Measurements from ENCODE around the gene LIMK1.

LIMK1 gene

DNA sequence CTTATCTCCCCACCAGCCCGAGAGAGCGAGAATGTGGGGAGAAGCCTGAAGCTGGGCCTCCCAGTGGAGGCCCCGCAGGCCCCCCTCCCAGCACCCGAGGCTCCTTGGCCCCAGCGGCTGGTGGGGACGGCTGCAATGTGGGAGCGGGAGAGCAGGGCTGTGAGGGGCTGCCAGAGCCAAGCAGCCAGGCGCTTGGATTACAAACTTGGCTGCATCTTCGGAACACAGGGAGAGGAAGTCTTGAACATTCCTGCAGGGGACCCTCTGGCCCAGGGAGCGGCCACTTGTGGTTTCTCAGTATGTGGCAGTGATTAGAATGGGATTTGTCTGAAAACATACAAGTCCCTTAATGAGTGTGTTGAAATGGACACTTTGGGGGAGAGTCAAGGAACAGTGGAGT, 32.4 kb upstream of the LIMK1 start:
- no peak for DNase-seq (ENCODE audit: extremely low read depth, low read depth)
- TF ChIP-seq, protein P1, sequence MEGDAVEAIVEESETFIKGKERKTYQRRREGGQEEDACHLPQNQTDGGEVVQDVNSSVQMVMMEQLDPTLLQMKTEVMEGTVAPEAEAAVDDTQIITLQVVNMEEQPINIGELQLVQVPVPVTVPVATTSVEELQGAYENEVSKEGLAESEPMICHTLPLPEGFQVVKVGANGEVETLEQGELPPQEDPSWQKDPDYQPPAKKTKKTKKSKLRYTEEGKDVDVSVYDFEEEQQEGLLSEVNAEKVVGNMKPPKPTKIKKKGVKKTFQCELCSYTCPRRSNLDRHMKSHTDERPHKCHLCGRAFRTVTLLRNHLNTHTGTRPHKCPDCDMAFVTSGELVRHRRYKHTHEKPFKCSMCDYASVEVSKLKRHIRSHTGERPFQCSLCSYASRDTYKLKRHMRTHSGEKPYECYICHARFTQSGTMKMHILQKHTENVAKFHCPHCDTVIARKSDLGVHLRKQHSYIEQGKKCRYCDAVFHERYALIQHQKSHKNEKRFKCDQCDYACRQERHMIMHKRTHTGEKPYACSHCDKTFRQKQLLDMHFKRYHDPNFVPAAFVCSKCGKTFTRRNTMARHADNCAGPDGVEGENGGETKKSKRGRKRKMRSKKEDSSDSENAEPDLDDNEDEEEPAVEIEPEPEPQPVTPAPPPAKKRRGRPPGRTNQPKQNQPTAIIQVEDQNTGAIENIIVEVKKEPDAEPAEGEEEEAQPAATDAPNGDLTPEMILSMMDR (IDR thresholded peaks at IDR 0.05; ENCODE audit: low read depth, low read length) = no peak

DNA sequence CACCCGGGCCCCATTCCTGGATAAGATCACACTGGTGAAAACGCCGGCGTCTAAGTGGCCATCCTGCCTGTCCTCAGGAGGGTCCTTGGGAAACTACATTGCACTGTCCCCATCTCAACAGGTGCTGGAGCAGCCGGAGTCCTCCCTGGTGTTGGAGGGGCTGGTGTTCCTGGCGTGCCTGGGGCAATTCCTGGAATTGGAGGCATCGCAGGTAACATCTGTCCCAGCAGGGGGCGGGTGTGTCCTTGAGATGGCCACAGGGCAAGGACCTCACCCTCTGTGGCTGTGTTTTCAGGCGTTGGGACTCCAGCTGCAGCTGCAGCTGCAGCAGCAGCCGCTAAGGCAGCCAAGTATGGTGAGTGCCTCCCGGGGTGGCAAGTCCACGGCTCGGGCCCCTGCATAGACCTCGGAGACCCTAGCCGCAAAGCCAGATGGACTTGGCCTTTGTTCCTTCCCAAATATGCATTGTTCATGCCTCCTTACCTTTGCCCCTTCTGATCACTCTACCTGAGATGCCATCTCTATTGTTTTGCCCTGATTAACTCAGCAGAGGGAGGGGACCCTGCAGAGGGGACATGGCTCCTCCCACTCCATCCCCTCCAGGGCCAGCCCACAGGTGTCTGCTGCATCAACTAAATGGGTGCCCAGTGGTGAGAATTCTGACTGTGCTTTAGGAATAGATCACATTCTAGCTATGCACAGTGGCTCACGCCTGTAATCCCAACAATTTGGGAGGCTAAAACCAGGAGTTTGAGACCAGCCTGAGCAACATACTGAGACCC, 31.8 kb upstream of the LIMK1 start:
- TF ChIP-seq, protein P1 (IDR thresholded peaks at IDR 0.05; ENCODE audit: low read depth, low read length) = peak; percentile 25
- no peak for DNase-seq (ENCODE audit: extremely low read depth, low read depth)

DNA sequence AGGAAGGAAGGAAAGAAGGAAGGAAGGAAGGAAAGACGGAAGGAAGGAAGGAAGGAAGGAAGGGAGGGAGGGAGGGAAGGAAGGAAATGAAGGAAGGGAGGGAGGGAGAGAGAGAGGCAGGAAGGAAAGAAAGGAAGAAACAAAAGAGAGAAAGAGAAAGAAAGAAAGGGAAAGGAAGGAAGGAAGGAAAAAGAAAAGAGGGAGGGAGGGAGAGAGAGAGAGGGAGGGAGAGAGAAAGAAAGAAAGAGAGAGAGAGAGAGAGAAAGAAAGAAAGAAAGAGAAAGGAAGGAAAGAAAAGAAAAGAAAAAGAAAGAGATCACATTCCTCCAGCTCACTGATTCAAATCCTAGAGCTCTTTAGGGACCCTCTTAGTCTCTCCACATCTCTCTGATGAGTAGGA, 31.0 kb upstream of the LIMK1 start:
- TF ChIP-seq, protein P1 (IDR thresholded peaks at IDR 0.05; ENCODE audit: low read depth, low read length) = no peak
- no peak for DNase-seq (ENCODE audit: extremely low read depth, low read depth)

DNA sequence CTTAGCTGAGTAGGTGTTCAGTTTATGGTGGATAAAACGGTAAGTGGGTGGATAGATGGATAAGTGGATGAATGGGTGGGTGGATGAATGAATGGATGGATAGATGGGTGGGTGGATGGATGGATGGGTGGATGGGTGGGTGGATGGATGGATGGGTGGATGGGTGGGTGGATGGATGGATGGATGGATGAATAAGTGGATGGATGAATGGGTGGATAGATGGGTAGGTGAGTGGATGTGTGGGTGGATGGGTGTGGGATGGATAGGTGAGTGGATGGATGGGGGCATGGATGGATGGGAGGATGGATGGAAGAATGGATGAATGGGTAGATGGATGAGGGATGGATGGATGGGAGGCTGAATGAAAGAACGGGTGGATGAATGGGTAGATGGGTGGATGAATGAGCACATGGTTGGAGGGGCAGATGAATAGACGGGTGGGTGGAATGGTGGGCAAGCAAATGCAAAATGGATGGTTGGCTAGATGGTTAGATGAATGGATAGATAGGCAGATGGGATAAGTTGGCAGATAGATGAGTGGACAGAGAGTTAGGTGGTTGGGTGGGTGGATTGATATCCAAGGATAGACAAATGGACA, 29.9 kb upstream of the LIMK1 start:
- no peak for DNase-seq (ENCODE audit: extremely low read depth, low read depth)
- TF ChIP-seq, protein P1 (IDR thresholded peaks at IDR 0.05; ENCODE audit: low read depth, low read length) = no peak

DNA sequence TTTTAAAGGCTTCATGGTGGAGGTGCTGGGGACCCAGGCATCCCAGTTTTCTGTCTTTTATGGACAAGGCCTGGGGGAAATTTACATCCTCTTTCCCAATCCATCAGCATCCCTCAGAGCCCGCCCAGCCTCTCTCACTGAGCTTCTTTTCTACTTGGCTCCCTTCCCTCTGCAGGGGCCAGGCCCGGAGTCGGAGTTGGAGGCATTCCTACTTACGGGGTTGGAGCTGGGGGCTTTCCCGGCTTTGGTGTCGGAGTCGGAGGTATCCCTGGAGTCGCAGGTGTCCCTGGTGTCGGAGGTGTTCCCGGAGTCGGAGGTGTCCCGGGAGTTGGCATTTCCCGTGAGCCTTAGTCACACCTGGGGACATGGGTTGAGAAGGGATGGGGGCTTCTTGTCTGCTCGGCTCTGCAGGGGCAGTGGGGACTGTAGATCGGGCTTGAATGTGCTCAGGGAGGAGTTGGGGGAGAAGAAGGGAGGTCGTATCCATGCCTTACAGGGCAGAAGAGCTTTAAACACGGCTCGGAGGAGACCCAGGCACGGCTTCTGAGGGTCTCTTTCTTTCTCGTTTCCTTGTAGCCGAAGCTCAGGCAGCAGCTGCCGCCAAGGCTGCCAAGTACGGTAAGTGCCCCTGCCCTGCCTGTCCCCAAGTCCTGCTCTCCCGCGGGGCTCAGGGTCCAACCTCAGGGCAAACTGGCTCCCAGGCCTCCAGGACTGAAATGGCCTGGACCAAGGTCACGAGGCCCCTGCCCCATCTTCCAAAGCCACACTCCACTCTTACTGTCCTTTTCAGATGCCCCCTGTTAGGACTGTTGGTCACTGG, 27.3 kb upstream of the LIMK1 start:
- TF ChIP-seq, protein P1 (IDR thresholded peaks at IDR 0.05; ENCODE audit: low read depth, low read length) = no peak
- DNase-seq (ENCODE audit: extremely low read depth, low read depth) = no peak

DNA sequence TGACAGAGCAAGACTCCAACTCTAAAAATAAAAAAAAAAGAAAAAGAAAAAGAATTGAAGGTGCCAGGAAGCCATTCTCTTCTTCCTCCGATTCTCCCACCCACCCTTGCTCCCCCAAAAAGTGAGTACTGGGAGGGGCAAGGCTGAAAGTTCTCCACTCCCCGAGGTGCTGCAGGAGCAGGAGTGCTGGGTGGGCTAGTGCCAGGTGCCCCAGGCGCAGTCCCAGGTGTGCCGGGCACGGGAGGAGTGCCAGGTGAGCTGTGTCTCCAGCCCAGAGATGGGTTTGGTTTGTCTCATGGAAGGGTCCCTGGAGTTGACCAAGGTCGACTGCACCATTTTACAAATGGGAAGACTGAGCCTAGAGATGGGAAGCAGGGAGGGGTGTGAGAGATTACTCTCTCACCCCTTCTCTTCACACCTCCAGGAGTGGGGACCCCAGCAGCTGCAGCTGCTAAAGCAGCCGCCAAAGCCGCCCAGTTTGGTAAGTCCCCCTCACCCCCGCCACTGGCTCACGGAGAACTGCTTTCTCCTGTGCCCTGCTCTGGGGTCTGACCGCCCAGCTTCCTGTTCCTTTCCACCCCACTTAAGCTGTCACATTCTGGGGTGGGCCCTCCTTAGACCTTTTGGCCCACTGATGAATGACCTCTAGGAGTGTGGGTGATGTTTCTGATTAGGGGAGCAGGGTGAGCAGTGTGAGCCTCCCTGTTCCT, 26.2 kb upstream of the LIMK1 start:
- DNase-seq (ENCODE audit: extremely low read depth, low read depth) = no peak
- TF ChIP-seq, protein P1 (IDR thresholded peaks at IDR 0.05; ENCODE audit: low read depth, low read length) = no peak

All from AG09319 (cell line).